Naive thymus-derived CD4-positive, alpha-beta T cell (primary cell): Measurements from ENCODE around the gene MCM5. TPM values are rescaled to one million over a fixed set of nuclear protein-coding genes. Genes with fewer than 3 reads are reported as not detected.

ENCODE experiments used
- ATAC-seq: fragments of 150-1000 bp; cut with Tn5 transposase; 2 replicates; pipeline ENCODE4 v1.10.0; 2021; ENCODE audit warnings: mild to moderate bottlenecking, moderate library complexity
- CTCF ChIA-PET: fragments of 350-600 bp; sonication (Branson Sonifier 250); formaldehyde crosslinking; loops from one replicate; lab custom pipeline; 2021; ENCODE audit warnings: antibody characterized with exemption; lab: Charles Lee
- POLR2A ChIA-PET: fragments of 350-600 bp; sonication (Branson Sonifier 250); formaldehyde crosslinking; loops from one replicate; lab custom pipeline; 2021; ENCODE audit warnings: antibody characterized with exemption, inconsistent platforms; lab: Charles Lee
- DNase-seq, 9 donors: peaks; one replicate each; pipeline versions ENCODE4 v3.0.0 to v3.0.0-alpha.2; 2020 to 2022; ENCODE audit warnings: mixed read lengths in 1 of 9
- H3K27ac ChIP-seq: one replicate; pipeline ENCODE4 v1.7.0; 2013; ENCODE audit warnings: mild to moderate bottlenecking, low read depth, low read length, moderate library complexity
- H3K27me3 ChIP-seq, 2 donors: one replicate each; pipeline ENCODE4 v1.7.0; 2013; ENCODE audit warnings: low read length in 2 of 2, mild to moderate bottlenecking in 2 of 2, moderate library complexity in 2 of 2; ENCODE audit not compliant: control insufficient read depth in 2 of 2, insufficient read depth in 2 of 2
- H3K36me3 ChIP-seq, 3 experiments: 1 replicate in 2 of 3; 2 replicates in 1 of 3; pipeline ENCODE4 v1.7.0; 2013; ENCODE audit warnings: low read length in 3 of 3, mild to moderate bottlenecking in 3 of 3, moderate library complexity in 1 of 3; ENCODE audit not compliant: insufficient read depth in 3 of 3, control insufficient read depth in 2 of 3
- H3K4me1 ChIP-seq, 2 donors: one replicate each; pipeline ENCODE4 v1.7.0; 2013; ENCODE audit warnings: low read length in 2 of 2, mild to moderate bottlenecking in 2 of 2, moderate library complexity in 1 of 2; ENCODE audit not compliant: control insufficient read depth in 2 of 2, insufficient read depth in 2 of 2
- H3K4me3 ChIP-seq: 2 replicates; pipeline ENCODE4 v1.7.0; 2013; ENCODE audit warnings: mild to moderate bottlenecking, low read length
- H3K9me3 ChIP-seq, 3 experiments: 1 replicate in 2 of 3; 2 replicates in 1 of 3; pipeline ENCODE4 v1.7.0; 2013; ENCODE audit warnings: low read length in 3 of 3; ENCODE audit not compliant: control insufficient read depth in 2 of 3
- H3K27ac Mint-ChIP-seq, 9 donors: one replicate each; pipeline ENCODE4 v1.8.0; 2020 to 2022; ENCODE audit warnings: mixed read lengths in 9 of 9, mild to moderate bottlenecking in 8 of 9, moderate library complexity in 5 of 9, inconsistent platforms in 2 of 9
- H3K27me3 Mint-ChIP-seq, 5 donors: one replicate each; pipeline ENCODE4 v1.8.0; 2021 to 2022; ENCODE audit warnings: mixed read lengths in 5 of 5, mild to moderate bottlenecking in 1 of 5
- H3K36me3 Mint-ChIP-seq, 5 donors: one replicate each; pipeline ENCODE4 v1.8.0; 2020 to 2022; ENCODE audit warnings: mixed read lengths in 5 of 5, mild to moderate bottlenecking in 3 of 5, inconsistent platforms in 1 of 5
- H3K4me1 Mint-ChIP-seq, 7 donors: one replicate each; pipeline ENCODE4 v1.8.0; 2020 to 2022; ENCODE audit warnings: mixed read lengths in 7 of 7, mild to moderate bottlenecking in 3 of 7, inconsistent platforms in 1 of 7
- H3K4me3 Mint-ChIP-seq, 10 donors: one replicate each; pipeline ENCODE4 v1.8.0; 2020 to 2022; ENCODE audit warnings: mild to moderate bottlenecking in 10 of 10, mixed read lengths in 10 of 10, moderate library complexity in 6 of 10, inconsistent platforms in 2 of 10
- H3K9me3 Mint-ChIP-seq, 11 donors: one replicate each; pipeline ENCODE4 v1.8.0; 2020 to 2022; ENCODE audit warnings: mixed read lengths in 11 of 11, mild to moderate bottlenecking in 4 of 11, inconsistent platforms in 1 of 11, moderate library complexity in 1 of 11
- intact Hi-C, 2 donors: fragments of 100-400 bp; cut with micrococcal nuclease; formaldehyde crosslinking; loops; one replicate each; pipeline ENCODE4 v1.15.1; 2023
- polyA plus RNA-seq, 2 donors: library from polyadenylated mRNA; unstranded; fragments of 300-500 nt; fragmentation: Illumina TruSeq; gene quantifications; one replicate each; pipeline ENCODE4 v1.2.3, GENCODE V29; 2021
- total RNA-seq, 6 experiments: library from RNA in 5 of 6; stranded (reverse) in 5 of 6; gene quantifications; 1 replicate in 5 of 6; 2 replicates in 1 of 6; pipeline ENCODE4 v1.2.3 and lab custom pipeline; 2021 to 2026

MCM5 gene
- total RNA-seq (100 to 1,000 TPM in 1 of 5 experiments, 10 to 100 TPM in 4; 34.7 to 208 (median 50.7) TPM), polyA plus RNA-seq (10 to 100 TPM; 19.7 to 26.4 TPM), total RNA-seq (lab: John Stamatoyannopoulos, UW) (48.3 reads per million, percentile 70 among the genes with 10 or more reads in this experiment)

- ChIA-PET CTCF (no interaction called here), POLR2A (no interaction called here)
- intact Hi-C loops, result loop anchor here (1.0 to 2.0 kb wide), 4 partner anchors 50 to 143 kb away; partner anchors contain the start of genes HMGXB4 (in 1 of the 2), RASD2 (in 1 of the 2) and TOM1 (in 1 of the 2)
- peak within 1 kb of the TSS; percentile 90 to 99 (median 96) for H3K27ac Mint-ChIP-seq
- Histone ChIP-seq H3K4me1 (peaks cover 5 to 7% of the 10 kb centered on the region in 2 donors), H3K4me3 (peak within 1 kb of the TSS; percentile 86), H3K27ac (peak within 1 kb of the TSS; percentile 80), H3K9me3 (no peaks in the 10 kb centered on the region), H3K27me3 (no peaks in the 10 kb centered on the region), H3K36me3 (peaks cover 0 to 23% (median 0%) of the 10 kb centered on the region in 3 experiments)
- H3K36me3 Mint-ChIP-seq, result peaks cover 0 to 24% (median 17%) of the 10 kb centered on the region in 5 donors
- peak; percentile 99 for ATAC-seq
- peaks cover 16 to 35% (median 19%) of the 10 kb centered on the region in 7 donors for H3K4me1 Mint-ChIP-seq
- H3K27me3 Mint-ChIP-seq, result no peaks in the 10 kb centered on the region
- H3K9me3 Mint-ChIP-seq, result peaks cover 0 to 7% (median 0%) of the 10 kb centered on the region in 11 donors
- peak; percentile 86 to 98 (median 97) for DNase-seq
- peak within 1 kb of the TSS; percentile 94 to 99 (median 99) for H3K4me3 Mint-ChIP-seq
Observed at GRCh38 chr22:35399678-35400500, at the start of gene MCM5. Gene MCM5 (plus strand): TSS chr22:35400140. CDS start chr22:35400439, 299 bp downstream.

GRCh38 chr22:35350539-35351503 lies 49.1 kb upstream of the MCM5 start:
- H3K4me3 Mint-ChIP-seq, result peak overlapping the region; percentile 39 to 88 (median 82)
- POLR2A ChIA-PET, result interaction anchor here (1.0 kb wide), 1 partner anchor 51 kb away, joined by 3 read pairs; the partner anchor contains the start of gene TOM1
- Histone ChIP-seq H3K4me1 (peaks cover 11 to 16% of the 10 kb centered on the region in 2 donors), H3K9me3 (no peaks in the 10 kb centered on the region), H3K4me3 (peak overlapping the region; percentile 71), H3K27ac (no peak overlapping the region), H3K27me3 (no peaks in the 10 kb centered on the region), H3K36me3 (peaks cover 0 to 19% (median 0%) of the 10 kb centered on the region in 3 experiments)
- H3K27me3 Mint-ChIP-seq, result peaks cover 4 to 8% (median 5%) of the 10 kb centered on the region in 5 donors
- H3K4me1 Mint-ChIP-seq, result peaks cover 8 to 29% (median 26%) of the 10 kb centered on the region in 7 donors
- intact Hi-C loops, result loop anchor here (1.0 to 10.0 kb wide), 10 partner anchors 46 to 829 kb away; partner anchors contain the start of gene MCM5 (in 1 of the 2)
- peak overlapping the region in 6 of 9 donors; percentile 12 to 78 (median 37) for H3K27ac Mint-ChIP-seq
- peaks cover 0 to 5% (median 1%) of the 10 kb centered on the region in 5 donors for H3K36me3 Mint-ChIP-seq
- DNase-seq (peak; percentile 52 to 85 (median 75)), ATAC-seq (peak; percentile 88)
- CTCF ChIA-PET, result interaction anchor here (0.5 to 2.4 kb wide), 13 partner anchors 10 to 827 kb away, joined by 3 to 9 read pairs (median 4); no protein-coding TSS in a partner anchor
- H3K9me3 Mint-ChIP-seq, result no peaks in the 10 kb centered on the region

GRCh38 chr22:35352214-35353111 lies 47.5 kb upstream of the MCM5 start:
- Mint-ChIP-seq H3K9me3 (no peaks in the 10 kb centered on the region), H3K4me3 (peak overlapping the region in 9 of 10 donors; percentile 4 to 88 (median 53)), H3K4me1 (peaks cover 8 to 29% (median 26%) of the 10 kb centered on the region in 7 donors), H3K36me3 (peaks cover 0 to 4% (median 0%) of the 10 kb centered on the region in 5 donors), H3K27ac (peak overlapping the region in 5 of 9 donors; percentile 24 to 75 (median 62)), H3K27me3 (peaks cover 5 to 13% (median 10%) of the 10 kb centered on the region in 5 donors)
- Histone ChIP-seq H3K4me3 (no peak overlapping the region), H3K27me3 (no peaks in the 10 kb centered on the region), H3K27ac (no peak overlapping the region), H3K36me3 (peaks cover 0 to 5% (median 0%) of the 10 kb centered on the region in 3 experiments), H3K9me3 (no peaks in the 10 kb centered on the region), H3K4me1 (peaks cover 11 to 16% of the 10 kb centered on the region in 2 donors)
- peak; percentile 74 for ATAC-seq
- intact Hi-C loops, result loop anchor here in 1 of 2 donors (5.0 to 10.0 kb wide), 2 partner anchors 48 to 715 kb away; no protein-coding TSS in a partner anchor
- CTCF ChIA-PET, result interaction anchor here (0.6 to 1.6 kb wide), 7 partner anchors 53 to 831 kb away, joined by 3 to 6 read pairs (median 3); no protein-coding TSS in a partner anchor
- peak in 2 of 9 donors; percentile 33 to 57 for DNase-seq
- POLR2A ChIA-PET, result interaction anchor here (1.7 kb wide), 1 partner anchor 53 kb away, joined by 4 read pairs; the partner anchor contains the start of gene TOM1

GRCh38 chr22:35353318-35353717 lies 46.6 kb upstream of the MCM5 start:
- H3K36me3 Mint-ChIP-seq, result no peaks in the 10 kb centered on the region
- H3K27me3 Mint-ChIP-seq, result peaks cover 5 to 13% (median 10%) of the 10 kb centered on the region in 5 donors
- no peak for ATAC-seq
- H3K36me3 ChIP-seq, result no peaks in the 10 kb centered on the region
- no peak overlapping the region for H3K4me3 Mint-ChIP-seq
- peaks cover 0 to 2% (median 0%) of the 10 kb centered on the region in 11 donors for H3K9me3 Mint-ChIP-seq
- CTCF ChIA-PET, result interaction anchor here (0.7 to 1.6 kb wide), 5 partner anchors 52 to 830 kb away, joined by 3 to 6 read pairs (median 4); no protein-coding TSS in a partner anchor
- H3K27ac ChIP-seq, result no peak overlapping the region
- H3K4me3 ChIP-seq, result no peak overlapping the region
- peaks cover 11 to 16% of the 10 kb centered on the region in 2 donors for H3K4me1 ChIP-seq
- no peaks in the 10 kb centered on the region for H3K9me3 ChIP-seq
- POLR2A ChIA-PET, result interaction anchor here (1.7 kb wide), 1 partner anchor 54 kb away, joined by 4 read pairs; the partner anchor contains the start of gene TOM1
- intact Hi-C loops, result loop anchor here in 1 of 2 donors (5.0 to 10.0 kb wide), 2 partner anchors 49 to 714 kb away; no protein-coding TSS in a partner anchor
- H3K27me3 ChIP-seq, result no peaks in the 10 kb centered on the region
- no peak overlapping the region for H3K27ac Mint-ChIP-seq
- DNase-seq, result no peak
- peaks cover 8 to 29% (median 26%) of the 10 kb centered on the region in 7 donors for H3K4me1 Mint-ChIP-seq

GRCh38 chr22:35354068-35354467 lies 45.9 kb upstream of the MCM5 start:
- H3K9me3 ChIP-seq, result no peaks in the 10 kb centered on the region
- intact Hi-C loops, result loop anchor here in 1 of 2 donors (5.0 to 10.0 kb wide), 2 partner anchors 49 to 713 kb away; no protein-coding TSS in a partner anchor
- H3K27me3 ChIP-seq, result no peaks in the 10 kb centered on the region
- H3K9me3 Mint-ChIP-seq, result peaks cover 0 to 2% (median 0%) of the 10 kb centered on the region in 11 donors
- ATAC-seq, result no peak
- H3K4me1 ChIP-seq, result peaks cover 11 to 16% of the 10 kb centered on the region in 2 donors
- H3K4me3 ChIP-seq, result no peak overlapping the region
- DNase-seq, result no peak
- POLR2A ChIA-PET, result no interaction called here
- H3K27ac ChIP-seq, result no peak overlapping the region
- peaks cover 5 to 13% (median 10%) of the 10 kb centered on the region in 5 donors for H3K27me3 Mint-ChIP-seq
- no peak overlapping the region for H3K4me3 Mint-ChIP-seq
- no peaks in the 10 kb centered on the region for H3K36me3 ChIP-seq
- peaks cover 8 to 29% (median 26%) of the 10 kb centered on the region in 7 donors for H3K4me1 Mint-ChIP-seq
- no peaks in the 10 kb centered on the region for H3K36me3 Mint-ChIP-seq
- H3K27ac Mint-ChIP-seq, result no peak overlapping the region
- CTCF ChIA-PET, result no interaction called here
